Measurements from ENCODE around the gene FAM236B.
"Not testable (repeated sequence)": the region's sequence is repeated elsewhere in the genome, so short reads cannot be mapped to it uniquely, and the experiment has no call there.

- TF ChIP-seq CTCF, POLR2A (IDR thresholded peaks at IDR 0.05): not testable (repeated sequence)
These were observed 5.0 kb downstream of the FAM236B start for GRCh38 chrX:72777467-72777790.
